MCF 10A (cell line): ENCODE data around the gene VWA3B. TPM values are rescaled to one million over a fixed set of nuclear protein-coding genes. Genes with fewer than 3 reads are reported as not detected.
A peak's percentile ranks its signal among the peaks of the same experiment; 100 is the strongest.

Source experiments
- Bru-seq: library from RNA; stranded (reverse); fragments of 400-500 nt; gene quantifications from one replicate; lab custom pipeline; 2021; lab: Mats Ljungman, UMichigan
- BruChase-seq, 2 experiments: library from RNA; stranded (reverse); fragments of 400-500 nt; gene quantifications; one replicate each; lab custom pipeline; 2021; lab: Mats Ljungman, UMichigan
- BruUV-seq: library from RNA; stranded (reverse); fragments of 400-500 nt; replicated peaks from 2 replicates; lab custom pipeline; 2021; lab: Mats Ljungman, UMichigan
- CTCF ChIA-PET: fragments of 300-600 bp; sonication (Branson Sonifier 250); formaldehyde crosslinking; extraction: SDS; loops from one replicate; lab custom pipeline; 2021; ENCODE audit warnings: antibody characterized with exemption, inconsistent platforms; lab: Yijun Ruan, JAX
- POLR2A ChIA-PET: fragments of 300-600, 350-650 bp; sonication (Branson Sonifier 250); formaldehyde crosslinking; extraction: SDS; loops from one replicate; lab custom pipeline; 2020; ENCODE audit warnings: antibody characterized with exemption, inconsistent platforms; lab: Yijun Ruan, JAX
- DNase-seq: peaks from one replicate; pipeline ENCODE4 v3.0.0-alpha.2; 2018; ENCODE audit not compliant: unreplicated experiment
- H3K27ac Mint-ChIP-seq: one replicate; pipeline ENCODE4 v1.8.0; 2022; ENCODE audit warnings: mild to moderate bottlenecking, low read depth, mixed read lengths; ENCODE audit not compliant: unreplicated experiment
- H3K27me3 Mint-ChIP-seq: one replicate; pipeline ENCODE4 v1.8.0; 2022; ENCODE audit warnings: mixed read lengths; ENCODE audit not compliant: insufficient read depth, unreplicated experiment
- H3K36me3 Mint-ChIP-seq: one replicate; pipeline ENCODE4 v1.8.0; 2022; ENCODE audit warnings: mild to moderate bottlenecking, moderate library complexity, mixed read lengths; ENCODE audit not compliant: insufficient read depth, unreplicated experiment
- H3K4me1 Mint-ChIP-seq: one replicate; pipeline ENCODE4 v1.8.0; 2022; ENCODE audit warnings: mixed read lengths; ENCODE audit not compliant: insufficient read depth, unreplicated experiment
- H3K4me3 Mint-ChIP-seq: one replicate; pipeline ENCODE4 v1.8.0; 2022; ENCODE audit warnings: mild to moderate bottlenecking, moderate library complexity, mixed read lengths; ENCODE audit not compliant: unreplicated experiment
- H3K9me3 Mint-ChIP-seq: one replicate; pipeline ENCODE4 v1.8.0; 2022; ENCODE audit warnings: mixed read lengths; ENCODE audit not compliant: unreplicated experiment
- intact Hi-C: fragments of 100-400 bp; cut with micrococcal nuclease; formaldehyde crosslinking; loops from 2 replicates; pipeline ENCODE4 v1.14.1; 2022
- long read RNA-seq: library from polyadenylated mRNA; stranded (forward); transcript quantifications from one replicate; pipeline ENCODE4 v2.0.0, GENCODE V29; 2022
- total RNA-seq: library from RNA; stranded (reverse); gene quantifications from 2 replicates; pipeline ENCODE4 v1.2.3, GENCODE V29; 2022
- TF ChIP-seq, protein P1 (sequence below): fragments of 200-600 bp; IDR thresholded peaks from one replicate; pipeline ENCODE4 v1.8.0; 2022; ENCODE audit warnings: antibody characterized with exemption, mild to moderate bottlenecking; ENCODE audit not compliant: unreplicated experiment

The VWA3B gene
- total RNA-seq, result not detected in 2 replicates
- percentile 8 among the genes with signal in this experiment for Bru-seq, nascent RNA
- BruChase-seq, experiment 1, labeled RNA remaining after a 6-hour chase, result percentile 4 among the genes with signal in this experiment
- BruChase-seq, experiment 2, labeled RNA remaining after a 2-hour chase, result percentile 3 among the genes with signal in this experiment
- long read RNA-seq, result 0 reads

DNA sequence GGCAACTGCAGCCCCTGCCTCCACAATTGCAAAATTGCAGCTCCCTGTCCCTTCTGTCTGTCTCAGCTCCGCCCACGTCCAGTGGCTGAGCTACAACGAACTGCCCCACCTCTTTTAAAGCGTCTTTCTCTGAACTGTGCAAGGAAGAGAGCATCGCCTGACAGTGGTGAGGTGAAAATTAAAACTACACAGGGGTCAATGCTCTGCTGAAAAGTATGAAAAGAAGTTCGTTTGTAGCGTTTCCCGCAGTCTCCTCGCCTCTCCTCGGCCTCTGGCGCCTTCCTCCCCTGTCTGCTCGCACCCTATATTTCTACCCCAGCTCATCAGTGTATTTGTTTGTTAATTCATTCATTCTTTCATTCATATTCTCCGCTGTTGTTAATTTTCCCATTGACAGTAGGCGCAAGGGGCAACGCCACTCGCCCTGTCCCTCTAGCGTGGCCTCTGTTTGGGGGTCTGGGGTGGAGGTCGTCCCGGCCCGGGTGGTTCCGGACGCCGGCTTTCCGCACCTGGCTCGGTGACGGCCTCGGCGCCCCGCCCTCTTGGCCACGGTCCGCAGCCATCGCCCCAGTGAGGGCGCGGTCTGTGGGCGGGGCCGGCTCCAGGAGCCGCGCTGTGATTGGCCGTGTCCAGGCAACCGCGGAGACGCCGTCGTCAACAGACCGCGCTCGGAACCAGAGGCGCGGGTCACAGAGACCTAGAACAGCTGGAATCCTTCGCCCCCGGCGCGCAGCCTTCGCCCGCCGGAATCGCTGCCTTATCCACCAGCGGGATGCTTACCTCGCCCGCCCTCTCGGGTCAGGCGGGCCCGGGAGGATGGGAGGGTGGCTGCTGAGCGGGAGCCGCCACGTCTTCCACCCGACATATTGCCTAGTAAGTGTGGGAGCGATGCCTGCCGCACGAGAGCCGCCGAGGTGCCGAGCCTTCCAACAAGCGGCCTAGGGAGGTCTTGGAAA is at the start of gene VWA3B:
VWA3B (plus strand) TSS at position 677 of the 956 bp plus-strand sequence. CDS start 5,926 bp downstream, outside the sequence.
- CTCF ChIA-PET, result interaction anchor here (0.9 kb wide), 1 partner anchor 102 kb away, joined by 3 read pairs; no protein-coding TSS in a partner anchor
- Mint-ChIP-seq H3K4me1 (peaks cover 5% of the 10 kb centered on the region), H3K9me3 (no peaks in the 10 kb centered on the region), H3K27me3 (peaks cover 17% of the 10 kb centered on the region), H3K4me3 (peak within 1 kb of the TSS; percentile 68), H3K36me3 (no peaks in the 10 kb centered on the region), H3K27ac (peak within 1 kb of the TSS; percentile 11)
- TF ChIP-seq, protein P1, sequence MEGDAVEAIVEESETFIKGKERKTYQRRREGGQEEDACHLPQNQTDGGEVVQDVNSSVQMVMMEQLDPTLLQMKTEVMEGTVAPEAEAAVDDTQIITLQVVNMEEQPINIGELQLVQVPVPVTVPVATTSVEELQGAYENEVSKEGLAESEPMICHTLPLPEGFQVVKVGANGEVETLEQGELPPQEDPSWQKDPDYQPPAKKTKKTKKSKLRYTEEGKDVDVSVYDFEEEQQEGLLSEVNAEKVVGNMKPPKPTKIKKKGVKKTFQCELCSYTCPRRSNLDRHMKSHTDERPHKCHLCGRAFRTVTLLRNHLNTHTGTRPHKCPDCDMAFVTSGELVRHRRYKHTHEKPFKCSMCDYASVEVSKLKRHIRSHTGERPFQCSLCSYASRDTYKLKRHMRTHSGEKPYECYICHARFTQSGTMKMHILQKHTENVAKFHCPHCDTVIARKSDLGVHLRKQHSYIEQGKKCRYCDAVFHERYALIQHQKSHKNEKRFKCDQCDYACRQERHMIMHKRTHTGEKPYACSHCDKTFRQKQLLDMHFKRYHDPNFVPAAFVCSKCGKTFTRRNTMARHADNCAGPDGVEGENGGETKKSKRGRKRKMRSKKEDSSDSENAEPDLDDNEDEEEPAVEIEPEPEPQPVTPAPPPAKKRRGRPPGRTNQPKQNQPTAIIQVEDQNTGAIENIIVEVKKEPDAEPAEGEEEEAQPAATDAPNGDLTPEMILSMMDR, result no peak
- POLR2A ChIA-PET, result interaction anchor here (0.8 to 1.7 kb wide), 4 partner anchors 12 to 102 kb away, joined by 3 to 6 read pairs (median 4); no protein-coding TSS in a partner anchor
- DNase-seq, result peak; percentile 66
- intact Hi-C loops, result loop anchor here (5.0 kb wide), 2 partner anchors 219 to 279 kb away; no protein-coding TSS in a partner anchor
- BruUV-seq, result no TSS peak

DNA sequence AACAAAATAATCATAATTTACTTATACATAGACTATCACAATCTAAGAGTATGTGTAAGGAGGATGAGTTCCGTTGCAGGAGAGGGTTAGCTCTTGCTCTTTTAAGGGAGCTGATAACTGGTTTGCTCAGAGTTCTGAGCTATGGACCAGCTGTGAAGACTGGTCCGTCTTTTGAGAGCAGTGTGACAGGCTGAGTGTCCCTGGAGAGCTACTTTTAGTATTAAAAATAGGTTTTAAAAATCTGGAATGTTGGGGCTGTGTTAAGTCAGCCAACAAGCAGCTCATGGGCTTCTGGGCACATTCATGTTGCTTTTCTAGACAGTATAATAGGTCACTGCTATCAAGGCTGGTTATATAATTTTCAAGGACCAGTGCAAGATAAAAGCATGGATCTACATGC is 49.8 kb upstream of the VWA3B start:
- H3K27ac Mint-ChIP-seq, result no peak overlapping the region
- no peaks in the 10 kb centered on the region for H3K27me3 Mint-ChIP-seq
- no peaks in the 10 kb centered on the region for H3K9me3 Mint-ChIP-seq
- ChIA-PET POLR2A (interaction anchor here (0.6 kb wide), 1 partner anchor 13 kb away, joined by 5 read pairs; no protein-coding TSS in a partner anchor), CTCF (interaction anchor here (0.5 kb wide), 1 partner anchor 55 kb away, joined by 3 read pairs; no protein-coding TSS in a partner anchor)
- intact Hi-C loops, result no loop called here
- H3K4me1 Mint-ChIP-seq, result no peaks in the 10 kb centered on the region
- TF ChIP-seq, protein P1, result no peak
- no peak for DNase-seq
- H3K4me3 Mint-ChIP-seq, result no peak overlapping the region
- H3K36me3 Mint-ChIP-seq, result no peaks in the 10 kb centered on the region
- no TSS peak for BruUV-seq

DNA sequence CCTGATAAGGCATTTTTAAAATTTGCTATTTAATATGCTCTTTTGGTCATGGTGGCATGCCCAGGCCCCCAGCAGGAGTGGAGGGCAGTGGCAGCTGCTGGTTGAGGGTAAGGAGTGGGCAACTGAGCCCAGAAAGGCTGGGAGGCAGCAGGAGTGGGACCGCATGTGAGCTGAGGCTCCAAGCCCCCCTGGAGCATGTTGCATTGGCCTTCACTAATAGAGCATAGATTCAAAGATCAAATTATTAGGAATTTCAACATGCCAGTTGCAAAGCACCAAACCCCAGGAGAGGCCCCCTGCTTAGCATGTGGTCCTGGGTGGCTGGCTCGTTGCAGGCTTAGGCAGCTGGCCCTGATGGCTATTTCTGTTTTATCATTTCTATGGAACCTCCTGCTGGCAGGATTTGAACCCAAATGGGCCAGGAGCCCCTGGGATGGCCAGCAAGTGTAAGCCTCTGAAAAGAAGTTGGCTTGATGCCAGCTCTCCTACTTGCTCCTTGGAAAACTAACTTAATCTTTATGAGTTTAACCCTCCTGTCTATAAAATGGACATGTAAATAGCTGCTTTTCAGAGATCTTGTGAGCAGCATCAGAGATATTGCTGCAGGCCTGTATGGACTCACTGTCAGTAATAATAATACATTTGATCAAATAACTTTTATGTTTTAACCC is 49.2 kb upstream of the VWA3B start:
- no peaks in the 10 kb centered on the region for H3K27me3 Mint-ChIP-seq
- CTCF ChIA-PET, result interaction anchor here (0.5 kb wide), 1 partner anchor 56 kb away, joined by 3 read pairs; no protein-coding TSS in a partner anchor

More for the DNA sequence above, 49.2 kb upstream of the VWA3B start:
- TF ChIP-seq, protein P1, result no peak
- Mint-ChIP-seq H3K4me1 (no peaks in the 10 kb centered on the region), H3K27ac (no peak overlapping the region), H3K4me3 (no peak overlapping the region), H3K36me3 (no peaks in the 10 kb centered on the region), H3K9me3 (no peaks in the 10 kb centered on the region)
- DNase-seq, result no peak
- POLR2A ChIA-PET, result no interaction called here
- BruUV-seq, result no TSS peak
- intact Hi-C loops, result no loop called here
